ENCODE data around the gene ARHGEF38.
A peak's percentile ranks its signal among the peaks of the same experiment; 100 is the strongest.

ARHGEF38 gene

DNA sequence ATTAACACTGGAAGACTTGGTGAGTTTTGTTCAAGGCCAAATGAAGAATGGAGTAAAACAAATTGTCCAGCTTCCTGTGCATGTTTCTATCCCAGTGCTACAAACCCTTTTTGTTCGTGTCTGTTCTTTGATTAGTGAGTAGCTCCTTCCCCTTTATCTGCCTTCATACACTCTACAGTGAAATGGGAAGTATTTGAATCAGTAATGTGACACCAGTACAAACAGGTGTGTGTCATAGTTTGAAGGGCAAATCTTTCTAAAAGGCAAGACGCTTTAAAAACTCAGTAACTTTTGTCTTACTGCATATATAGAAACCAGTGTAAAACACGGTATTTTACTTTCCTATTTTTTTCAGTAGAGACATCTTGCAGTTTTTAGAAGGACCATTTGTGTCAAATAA, 5.9 kb downstream of the ARHGEF38 start:
- DNase-seq = no peak

DNA sequence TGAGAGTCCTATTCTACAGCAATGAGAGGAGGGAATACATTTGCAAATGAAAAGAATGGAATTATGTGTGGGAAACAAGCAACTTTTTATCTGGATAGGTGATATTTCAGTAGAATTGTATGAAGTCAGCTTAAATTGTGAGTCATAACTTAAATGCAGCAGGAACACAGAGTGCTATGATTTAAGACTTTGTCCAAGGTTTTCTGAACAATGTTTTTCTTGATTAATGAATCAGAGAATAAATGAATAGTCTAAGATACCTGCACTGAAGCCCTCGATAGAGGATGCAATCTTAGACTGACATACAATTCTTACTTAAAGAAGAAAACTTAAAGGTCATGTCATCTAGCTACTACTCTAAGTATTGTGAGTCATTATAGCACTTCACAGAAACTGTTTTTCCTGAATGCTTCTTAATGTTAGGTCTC, 8.0 kb downstream of the ARHGEF38 start:
- DNase-seq = no peak

- DNase-seq = no peak
These were observed 10.9 kb downstream of the ARHGEF38 start for GRCh38 chr4:105563352-105563751.

DNA sequence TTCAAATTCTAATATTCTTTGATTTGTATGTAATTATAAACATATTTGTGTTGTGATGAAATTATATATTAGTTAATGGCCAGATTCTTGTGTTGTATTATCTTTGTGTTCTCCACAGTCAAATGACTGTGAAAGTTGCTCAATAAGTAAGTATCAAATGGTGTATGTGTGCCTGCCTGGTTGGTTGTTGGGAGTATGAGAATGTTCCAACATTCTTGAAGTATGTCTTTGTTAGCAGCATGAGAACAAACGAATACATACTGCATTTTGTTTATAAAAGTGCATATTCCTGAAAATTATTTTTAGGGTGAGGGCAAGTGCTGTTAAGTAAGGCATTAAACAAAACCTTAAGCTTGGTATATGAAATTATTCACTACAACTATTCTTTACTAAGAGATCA, 16.2 kb downstream of the ARHGEF38 start:
- no peak for DNase-seq

GRCh38 chr4:105569057-105569865, 16.8 kb downstream of the ARHGEF38 start:
- no peak for DNase-seq

GRCh38 chr4:105569866-105570236, 17.4 kb downstream of the ARHGEF38 start:
- no peak for DNase-seq

- DNase-seq = no peak
These were observed 19.9 kb downstream of the ARHGEF38 start for GRCh38 chr4:105572296-105572695.

- no peak for DNase-seq
These were observed 34.4 kb downstream of the ARHGEF38 start for GRCh38 chr4:105586638-105587328.

DNA sequence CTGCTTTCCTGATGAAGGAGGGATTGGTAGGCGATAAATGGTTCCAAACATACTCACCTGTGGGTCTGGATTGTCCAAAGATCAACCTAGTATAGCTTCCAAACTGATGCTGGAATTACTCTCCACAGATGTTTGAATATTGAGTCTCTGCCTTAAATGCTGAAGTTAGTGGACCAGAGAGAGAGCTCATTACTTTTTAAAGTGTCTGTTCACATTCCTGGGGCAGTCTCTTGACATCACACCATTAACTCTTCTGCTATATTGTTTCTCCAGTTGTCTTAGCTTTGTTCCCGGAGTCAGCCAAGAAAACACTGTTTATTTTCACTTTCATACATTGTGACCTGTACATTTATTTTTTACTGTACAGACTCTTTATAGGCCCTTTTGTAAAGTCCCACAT, 35.4 kb downstream of the ARHGEF38 start:
- DNase-seq = no peak

DNA sequence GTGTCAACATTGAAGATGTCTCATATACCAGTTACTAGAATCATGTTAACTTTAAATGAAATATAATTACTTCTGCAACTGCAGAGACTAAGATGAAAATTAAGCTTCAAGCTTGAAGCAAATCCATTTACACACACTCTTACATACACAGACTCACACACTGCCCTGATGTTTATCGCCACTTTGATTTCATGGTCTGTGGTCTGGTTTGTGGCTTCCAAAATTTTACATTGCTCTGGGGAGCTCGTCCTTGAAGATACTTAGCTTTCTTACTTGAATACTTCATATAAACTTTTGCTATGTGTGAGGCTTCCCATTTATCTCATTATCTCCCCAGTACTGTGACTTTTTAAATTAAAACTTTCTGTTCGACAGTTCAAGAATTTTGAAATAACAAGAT, 35.8 kb downstream of the ARHGEF38 start:
- no peak for DNase-seq

GRCh38 chr4:105591573-105591972, 39.2 kb downstream of the ARHGEF38 start:
- no peak for DNase-seq

GRCh38 chr4:105594099-105595010, 41.9 kb downstream of the ARHGEF38 start:
- DNase-seq = no peak

DNA sequence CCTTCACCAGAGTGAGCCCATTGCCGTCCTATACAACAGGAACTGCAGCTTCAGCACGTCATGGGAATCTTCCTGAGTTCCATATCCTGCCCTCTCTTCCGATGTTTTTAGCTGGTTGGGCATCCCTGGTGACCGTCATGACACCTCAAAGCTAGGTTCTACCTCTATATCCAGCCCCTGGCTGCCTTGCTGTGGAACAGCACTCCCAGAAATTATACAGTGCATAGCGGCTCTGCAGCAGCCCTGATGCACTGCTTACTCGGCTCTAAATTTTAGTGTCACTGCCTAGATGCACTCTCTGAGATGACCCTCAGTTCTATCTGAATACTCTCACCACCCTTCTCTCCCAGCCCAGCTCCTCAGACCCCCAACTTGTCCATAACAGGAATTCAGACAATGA, 44.3 kb downstream of the ARHGEF38 start:
- DNase-seq = no peak

GRCh38 chr4:105598052-105598451, 45.6 kb downstream of the ARHGEF38 start:
- DNase-seq = no peak

- no peak for DNase-seq
These were observed 46.4 kb downstream of the ARHGEF38 start for GRCh38 chr4:105598787-105599186.

DNA sequence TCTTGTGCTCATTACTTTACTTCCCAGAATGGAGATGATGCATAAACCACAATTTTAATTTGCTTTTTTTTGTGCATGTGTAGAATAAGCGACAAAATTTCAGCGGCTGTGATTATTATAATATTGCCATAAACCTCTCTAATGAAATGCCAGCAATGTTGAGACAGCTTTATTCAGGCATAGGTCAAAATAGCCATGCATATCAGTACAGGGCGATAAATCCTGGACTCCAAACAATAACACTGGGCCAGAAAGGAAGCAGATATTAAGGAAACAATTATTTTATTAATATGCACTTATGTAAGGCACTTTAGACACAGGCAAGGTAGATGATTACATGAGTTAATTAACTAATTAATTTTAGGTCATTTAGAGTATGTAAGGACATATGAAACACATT, 47.1 kb downstream of the ARHGEF38 start:
- DNase-seq = no peak

DNA sequence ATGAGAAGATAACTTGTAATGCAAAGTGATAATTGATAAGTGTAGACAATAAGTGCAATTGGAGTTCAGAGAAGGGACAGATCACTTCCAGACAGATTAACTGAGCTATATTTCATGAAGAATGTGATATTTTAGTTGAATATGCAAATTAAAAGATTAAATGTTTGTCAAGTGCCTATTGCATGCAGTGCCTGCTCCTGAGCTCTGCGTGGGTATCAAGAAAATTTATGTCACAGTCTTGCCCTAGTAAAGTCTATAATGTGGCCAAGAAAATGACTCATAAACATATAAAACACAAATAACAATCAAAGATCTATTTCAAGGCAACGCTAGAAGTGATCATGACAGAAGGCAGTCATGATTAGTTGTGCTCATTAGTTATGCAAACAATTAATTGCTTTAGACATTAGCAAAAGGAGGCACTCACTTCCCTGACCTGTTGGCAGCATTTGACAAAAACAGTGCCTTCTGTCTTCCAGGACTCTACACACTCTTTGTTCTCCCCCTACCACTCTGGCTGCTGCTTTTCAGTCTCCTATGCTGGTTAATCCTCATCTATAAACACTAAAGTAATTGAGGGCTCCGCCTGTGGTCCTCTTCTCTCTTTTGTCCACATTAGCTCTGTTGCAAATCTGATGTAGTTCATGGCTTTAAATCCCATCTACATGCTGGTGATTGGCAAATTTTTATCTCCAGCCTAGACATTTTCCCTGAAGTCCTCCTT, 47.7 kb downstream of the ARHGEF38 start:
- DNase-seq = no peak

- no peak for DNase-seq
These were observed 48.5 kb downstream of the ARHGEF38 start for GRCh38 chr4:105600951-105601350.

DNA sequence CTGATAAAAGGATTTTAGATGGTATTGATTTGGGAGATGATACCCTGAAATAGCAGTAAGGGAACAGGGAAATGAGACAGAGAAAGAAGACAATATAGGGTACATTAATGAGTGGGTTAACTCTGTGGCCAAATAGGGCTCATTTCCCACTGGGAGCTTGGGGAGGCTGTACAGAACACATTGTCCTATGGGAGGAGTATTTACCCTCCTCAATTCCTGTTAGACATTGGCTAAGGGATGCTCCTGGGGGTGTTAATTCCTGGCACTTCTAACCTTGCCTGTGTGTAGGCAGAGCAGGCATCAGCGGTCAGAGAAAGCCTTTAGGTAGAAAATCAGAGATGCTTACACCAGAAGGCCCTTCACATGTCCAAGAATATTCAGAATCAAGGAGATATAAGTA, 49.0 kb downstream of the ARHGEF38 start:
- no peak for DNase-seq

- no peak for DNase-seq
These were observed 50.7 kb downstream of the ARHGEF38 start for GRCh38 chr4:105603158-105603557.

- DNase-seq = peak; percentile 24
These were observed 53.1 kb downstream of the ARHGEF38 start for GRCh38 chr4:105605493-105605892.

GRCh38 chr4:105607876-105608275, 55.5 kb downstream of the ARHGEF38 start:
- DNase-seq = no peak
